Esophagus squamous epithelium (tissue), 4 donors: ENCODE data around the gene MUTYH.

Experiments
- CTCF ChIP-seq, 6 experiments: fragments of 450-650 bp in 4 of 6; fragments of 200-600 bp in 2 of 6; sonication (generic) in 2 of 6; IDR thresholded peaks; one replicate each; pipeline ENCODE4 v1.5.1; 2016 to 2019; ENCODE audit warnings: antibody characterized with exemption in 6 of 6, mild to moderate bottlenecking in 4 of 6, moderate library complexity in 4 of 6
- POLR2A ChIP-seq, 4 donors: fragments of 450-650 bp; IDR thresholded peaks; one replicate each; pipeline ENCODE4 v1.6.1; 2017; ENCODE audit warnings: antibody characterized with exemption in 4 of 4, mild to moderate bottlenecking in 4 of 4, moderate library complexity in 3 of 4

- TF ChIP-seq CTCF (IDR thresholded peaks at IDR 0.05) = no peak
- no peak for TF ChIP-seq POLR2A (IDR thresholded peaks at IDR 0.05)
These were observed 35.0 kb downstream of the MUTYH start for GRCh38 chr1:45305231-45305630.
